Ishikawa (cell line): Measurements from ENCODE around the gene UNC45A.

Source experiments
- CREB1 ChIP-seq: IDR thresholded peaks from 2 replicates; pipeline ENCODE4 v1.6.1; 2012; ENCODE audit warnings: low read depth
- EP300 ChIP-seq: IDR thresholded peaks from 2 replicates; pipeline ENCODE4 v1.6.1; 2012; ENCODE audit warnings: borderline replicate concordance
- FOXM1 ChIP-seq: IDR thresholded peaks from 2 replicates; pipeline ENCODE4 v1.6.1; 2012; ENCODE audit warnings: low read depth, borderline replicate concordance
- NFIC ChIP-seq: IDR thresholded peaks from 2 replicates; pipeline ENCODE4 v1.6.1; 2012

The UNC45A gene

DNA sequence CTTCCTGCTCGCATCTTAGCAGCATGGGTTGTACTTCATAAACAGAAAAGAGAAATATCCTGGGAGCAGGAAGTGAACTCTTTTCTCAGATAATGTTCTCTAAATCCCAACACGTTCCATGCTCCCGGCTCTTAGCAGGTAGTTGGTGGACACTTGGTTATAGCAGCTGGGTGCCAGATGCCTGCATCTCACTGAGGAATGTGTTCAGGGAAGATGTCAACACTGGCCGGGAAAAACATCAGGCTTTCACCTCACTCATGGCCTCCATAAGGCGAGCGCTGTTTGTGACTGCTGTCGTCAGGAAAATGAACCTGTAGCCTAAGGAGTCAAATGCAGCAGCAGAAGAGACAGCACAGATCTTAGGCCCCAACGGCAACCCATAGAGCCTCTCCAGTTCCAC lies 63.7 kb downstream of the UNC45A start:
- TF ChIP-seq FOXM1 (no peak), NFIC (no peak)

DNA sequence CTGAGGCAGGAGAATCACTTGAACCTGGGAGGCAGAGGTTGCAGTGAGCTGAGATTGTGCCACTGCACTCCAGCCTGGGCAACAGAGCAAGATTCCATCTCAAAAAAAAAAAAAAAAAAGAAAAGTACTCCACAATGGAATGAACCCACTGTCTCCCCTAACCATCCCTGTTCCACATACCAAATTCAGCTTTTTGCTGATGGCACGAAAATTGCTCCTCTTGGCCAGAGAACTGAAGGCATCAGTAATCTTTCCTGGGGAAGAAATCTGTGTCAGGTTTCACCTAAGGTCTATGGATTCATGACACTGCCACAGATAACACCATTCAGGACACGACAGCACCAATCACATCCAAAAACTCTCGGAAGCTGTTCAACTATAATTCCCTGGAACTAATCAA lies 66.1 kb downstream of the UNC45A start:
- TF ChIP-seq CREB1 (no peak), NFIC (no peak), FOXM1 (no peak), EP300 (no peak)
